Gastrocnemius medialis (tissue), 4 donors: ENCODE measurements around the gene HBD.

ENCODE experiments used
- POLR2A ChIP-seq, 2 donors: fragments of 450-650 bp; IDR thresholded peaks; one replicate each; pipeline ENCODE4 v1.6.1; 2017; ENCODE audit warnings: antibody characterized with exemption in 2 of 2, mild to moderate bottlenecking in 2 of 2, moderate library complexity in 2 of 2
- TF ChIP-seq, protein P1 (sequence below), 5 experiments: fragments of 450-650 bp in 3 of 5; fragments of 200-600 bp in 2 of 5; sonication (generic) in 2 of 5; IDR thresholded peaks in 4 of 5; conservative IDR thresholded peaks in 1 of 5; 1 replicate in 4 of 5; 2 replicates in 1 of 5; pipeline ENCODE4 v1.5.1; 2016 to 2019; ENCODE audit warnings: antibody characterized with exemption in 5 of 5, mild to moderate bottlenecking in 3 of 5, moderate library complexity in 3 of 5

DNA sequence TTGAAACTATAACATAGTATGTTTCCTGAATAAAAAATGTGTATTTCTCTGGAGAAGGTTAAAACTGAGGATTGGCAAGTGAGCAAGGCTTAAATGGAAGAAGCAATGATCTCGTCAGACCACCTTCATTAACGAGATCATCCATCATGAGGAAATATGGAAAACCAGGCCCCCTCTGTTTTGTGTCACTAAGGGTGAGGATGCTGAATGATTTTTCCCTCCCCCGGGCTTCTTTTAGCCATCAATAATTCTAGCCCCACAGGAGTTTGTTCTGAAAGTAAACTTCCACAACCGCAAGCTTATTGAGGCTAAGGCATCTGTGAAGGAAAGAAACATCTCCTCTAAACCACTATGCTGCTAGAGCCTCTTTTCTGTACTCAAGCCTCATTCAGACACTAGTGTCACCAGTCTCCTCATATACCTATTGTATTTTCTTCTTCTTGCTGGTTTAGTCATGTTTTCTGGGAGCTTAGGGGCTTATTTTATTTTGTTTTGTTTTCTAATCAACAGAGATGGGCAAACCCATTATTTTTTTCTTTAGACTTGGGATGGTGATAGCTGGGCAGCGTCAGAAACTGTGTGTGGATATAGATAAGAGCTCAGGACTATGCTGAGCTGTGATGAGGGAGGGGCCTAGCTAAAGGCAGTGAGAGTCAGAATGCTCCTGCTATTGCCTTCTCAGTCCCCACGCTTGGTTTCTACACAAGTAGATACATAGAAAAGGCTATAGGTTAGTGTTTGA is 41.3 kb upstream of the HBD start:
- TF ChIP-seq POLR2A (IDR thresholded peaks at IDR 0.05): no peak
- TF ChIP-seq, protein P1, sequence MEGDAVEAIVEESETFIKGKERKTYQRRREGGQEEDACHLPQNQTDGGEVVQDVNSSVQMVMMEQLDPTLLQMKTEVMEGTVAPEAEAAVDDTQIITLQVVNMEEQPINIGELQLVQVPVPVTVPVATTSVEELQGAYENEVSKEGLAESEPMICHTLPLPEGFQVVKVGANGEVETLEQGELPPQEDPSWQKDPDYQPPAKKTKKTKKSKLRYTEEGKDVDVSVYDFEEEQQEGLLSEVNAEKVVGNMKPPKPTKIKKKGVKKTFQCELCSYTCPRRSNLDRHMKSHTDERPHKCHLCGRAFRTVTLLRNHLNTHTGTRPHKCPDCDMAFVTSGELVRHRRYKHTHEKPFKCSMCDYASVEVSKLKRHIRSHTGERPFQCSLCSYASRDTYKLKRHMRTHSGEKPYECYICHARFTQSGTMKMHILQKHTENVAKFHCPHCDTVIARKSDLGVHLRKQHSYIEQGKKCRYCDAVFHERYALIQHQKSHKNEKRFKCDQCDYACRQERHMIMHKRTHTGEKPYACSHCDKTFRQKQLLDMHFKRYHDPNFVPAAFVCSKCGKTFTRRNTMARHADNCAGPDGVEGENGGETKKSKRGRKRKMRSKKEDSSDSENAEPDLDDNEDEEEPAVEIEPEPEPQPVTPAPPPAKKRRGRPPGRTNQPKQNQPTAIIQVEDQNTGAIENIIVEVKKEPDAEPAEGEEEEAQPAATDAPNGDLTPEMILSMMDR (IDR thresholded peaks at IDR 0.05 in 4 of 5, conservative IDR thresholded peaks at IDR 0.05 in 1 of 5): no peak
